Liver (tissue), 9 donors: ENCODE results near the gene MED27. TPM values are rescaled to one million over a fixed set of nuclear protein-coding genes. Genes with fewer than 3 reads are reported as not detected.

Experiments used
- DNase-seq: peaks from one replicate; pipeline ENCODE4 v3.0.0-alpha.2; 2017; ENCODE audit warnings: low spot score
- H3K27ac ChIP-seq, 2 donors: one replicate each; pipeline ENCODE4 v1.7.0; 2013; ENCODE audit warnings: inconsistent platforms in 2 of 2, low read length in 2 of 2, control low read depth in 1 of 2, low read depth in 1 of 2, mild to moderate bottlenecking in 1 of 2
- H3K27me3 ChIP-seq, 4 donors: one replicate each; pipeline versions ENCODE4 v1.6.1 to v1.7.0; 2013; ENCODE audit warnings: low read length in 3 of 4, inconsistent platforms in 1 of 4, mild to moderate bottlenecking in 1 of 4, moderate library complexity in 1 of 4; ENCODE audit not compliant: control insufficient read depth in 4 of 4, insufficient read depth in 4 of 4
- H3K36me3 ChIP-seq, 4 donors: one replicate each; pipeline versions ENCODE4 v1.6.1 to v1.7.0; 2013; ENCODE audit warnings: low read length in 3 of 4, mild to moderate bottlenecking in 3 of 4, low read depth in 1 of 4, moderate library complexity in 1 of 4; ENCODE audit not compliant: control insufficient read depth in 4 of 4, insufficient read depth in 3 of 4
- H3K4me1 ChIP-seq, 4 donors: one replicate each; pipeline versions ENCODE4 v1.6.1 to v1.7.0; 2013; ENCODE audit warnings: low read length in 3 of 4, mild to moderate bottlenecking in 3 of 4, moderate library complexity in 1 of 4; ENCODE audit not compliant: control insufficient read depth in 4 of 4, insufficient read depth in 4 of 4
- H3K4me3 ChIP-seq, 3 donors: one replicate each; pipeline versions ENCODE4 v1.6.1 to v1.7.0; 2013; ENCODE audit warnings: low read length in 3 of 3, control low read depth in 1 of 3, low read depth in 1 of 3, mild to moderate bottlenecking in 1 of 3
- H3K9ac ChIP-seq, 2 donors: one replicate each; pipeline ENCODE4 v1.7.0; 2013; ENCODE audit warnings: low read length in 2 of 2, mild to moderate bottlenecking in 2 of 2, moderate library complexity in 2 of 2, control low read depth in 1 of 2, low read depth in 1 of 2
- H3K9me3 ChIP-seq, 4 donors: one replicate each; pipeline versions ENCODE4 v1.6.1 to v1.7.0; 2013; ENCODE audit warnings: low read length in 3 of 4; ENCODE audit not compliant: control insufficient read depth in 4 of 4
- ATF3 ChIP-seq: IDR thresholded peaks from 2 replicates; pipeline ENCODE4 v1.6.1; 2016; ENCODE audit warnings: antibody characterized with exemption
- CTCF ChIP-seq: fragments of 150-350 bp; IDR thresholded peaks from 2 replicates; pipeline ENCODE4 v1.5.1; 2017; ENCODE audit warnings: improper control_type of control experiment, low read depth, low read length; ENCODE audit not compliant: missing input control
- EGR1 ChIP-seq, 2 donors: IDR thresholded peaks; 2 replicates each; pipeline ENCODE4 v1.6.1; 2016 to 2018; ENCODE audit warnings: antibody characterized with exemption in 2 of 2, low read depth in 2 of 2
- FOXA2 ChIP-seq: IDR thresholded peaks from 2 replicates; pipeline ENCODE4 v1.6.1; 2016; ENCODE audit warnings: antibody characterized with exemption
- GABPA ChIP-seq, 2 donors: IDR thresholded peaks in 1 of 2; conservative IDR thresholded peaks in 1 of 2; 2 replicates each; pipeline ENCODE4 v1.6.1; 2016; ENCODE audit warnings: antibody characterized with exemption in 2 of 2, mild to moderate bottlenecking in 1 of 2, moderate library complexity in 1 of 2
- HNF4A ChIP-seq, 2 donors: conservative IDR thresholded peaks; 2 replicates each; pipeline ENCODE4 v1.6.1; 2016; ENCODE audit warnings: antibody characterized with exemption in 2 of 2, mild to moderate bottlenecking in 2 of 2
- HNF4G ChIP-seq: IDR thresholded peaks from 2 replicates; pipeline ENCODE4 v1.6.1; 2016; ENCODE audit warnings: antibody characterized with exemption
- JUND ChIP-seq, 2 donors: IDR thresholded peaks; 2 replicates each; pipeline ENCODE4 v1.6.1; 2016; ENCODE audit warnings: antibody characterized with exemption in 2 of 2
- MAX ChIP-seq: IDR thresholded peaks from 2 replicates; pipeline ENCODE4 v1.6.1; 2016; ENCODE audit warnings: antibody characterized with exemption
- NR2F2 ChIP-seq: IDR thresholded peaks from 2 replicates; pipeline ENCODE4 v1.6.1; 2016; ENCODE audit warnings: antibody characterized with exemption
- RAD21 ChIP-seq, 2 donors: IDR thresholded peaks; 2 replicates each; pipeline ENCODE4 v1.6.1; 2016; ENCODE audit warnings: antibody characterized with exemption in 2 of 2, mild to moderate bottlenecking in 2 of 2
- REST ChIP-seq: IDR thresholded peaks from 2 replicates; pipeline ENCODE4 v1.6.1; 2016; ENCODE audit warnings: antibody characterized with exemption, mild to moderate bottlenecking
- TAF1 ChIP-seq: conservative IDR thresholded peaks from 2 replicates; pipeline ENCODE4 v1.6.1; 2016; ENCODE audit warnings: antibody characterized with exemption, mild to moderate bottlenecking
- YY1 ChIP-seq: IDR thresholded peaks from 2 replicates; pipeline ENCODE4 v1.6.1; 2016; ENCODE audit warnings: antibody characterized with exemption, mild to moderate bottlenecking
- WGBS: extraction: QIAGEN DNeasy Blood & Tissue Kit; methylation state at CpG from one replicate; pipeline ENCODE4 v1.1.7; 2013; 5-methylcytosine and 5-hydroxymethylcytosine counted together
- polyA plus RNA-seq, 2 donors: library from polyadenylated mRNA; stranded (reverse) in 1 of 2; unstranded in 1 of 2; fragments of 200-250 nt in 1 of 2; fragments of >200 nt in 1 of 2; fragmentation: Nextera tagmentation in 1 of 2; extraction: Ambion mirVana in 1 of 2; gene quantifications; one replicate each; pipeline versions ENCODE4 v1.2.1 to v1.2.3, GENCODE V29; 2013 to 2015
- total RNA-seq, 2 donors: library from RNA; depleted of rRNA; stranded (reverse); fragments of >200 nt; gene quantifications; one replicate each; pipeline ENCODE4 v1.2.3, GENCODE V29; 2014
- donor health status: healthy.
- donor health status: healthy.
- donor health status: healthy.
- donor health status: healthy.
- donor health status: healthy.

Gene MED27
- total and polyA plus RNA-seq, 4 donors, result 4.6 to 7.9 (median 5.5) TPM

GRCh38 chr9:131814707-131815106 is 265.0 kb downstream of the MED27 start:
- Histone ChIP-seq H3K36me3 (no peaks in the 10 kb centered on the region), H3K27me3 (peaks cover 0 to 6% (median 1%) of the 10 kb centered on the region in 4 donors), H3K9me3 (no peaks in the 10 kb centered on the region), H3K27ac (no peak overlapping the region), H3K9ac (no peak overlapping the region), H3K4me1 (no peaks in the 10 kb centered on the region), H3K4me3 (no peak overlapping the region)
- no peak for DNase-seq
- TF ChIP-seq TAF1, result no peak
- TF ChIP-seq YY1, result no peak
- no peak for TF ChIP-seq HNF4G
- TF ChIP-seq EGR1 (IDR thresholded peaks at IDR 0.05; ENCODE audit: low read depth in 2 of 2), result no peak
- no peak for TF ChIP-seq JUND (IDR thresholded peaks at IDR 0.05)
- TF ChIP-seq HNF4A (conservative IDR thresholded peaks at IDR 0.05), result no peak
- TF ChIP-seq GABPA (IDR thresholded peaks at IDR 0.05 in 1 of 2, conservative IDR thresholded peaks at IDR 0.05 in 1 of 2), result no peak
- TF ChIP-seq NR2F2, result no peak
- TF ChIP-seq REST, result no peak
- TF ChIP-seq MAX, result no peak
- no peak for TF ChIP-seq CTCF
- no peak for TF ChIP-seq FOXA2
- TF ChIP-seq RAD21 (IDR thresholded peaks at IDR 0.05), result no peak
- WGBS, result 82% methylated on average over 6 of the region's 6 CpGs

GRCh38 chr9:131813116-131813515 is 266.6 kb downstream of the MED27 start:
- TF ChIP-seq YY1, result no peak
- TF ChIP-seq RAD21 (IDR thresholded peaks at IDR 0.05), result no peak
- no peak for TF ChIP-seq REST
- TF ChIP-seq EGR1 (IDR thresholded peaks at IDR 0.05; ENCODE audit: low read depth in 2 of 2), result no peak
- no peak for TF ChIP-seq TAF1
- no peak for TF ChIP-seq ATF3
- 75% methylated on average over 9 of the region's 9 CpGs for WGBS
- H3K4me1 ChIP-seq, result no peaks in the 10 kb centered on the region
- H3K9me3 ChIP-seq, result no peaks in the 10 kb centered on the region
- H3K27me3 ChIP-seq, result peaks cover 0 to 3% (median 1%) of the 10 kb centered on the region in 4 donors
- no peaks in the 10 kb centered on the region for H3K36me3 ChIP-seq
- no peak overlapping the region for H3K4me3 ChIP-seq
- DNase-seq, result no peak
- no peak overlapping the region for H3K9ac ChIP-seq
- no peak overlapping the region for H3K27ac ChIP-seq
